DLD1 (cell line): Measurements from ENCODE around the gene SLC41A3.

ENCODE experiments used
- in situ Hi-C: cut with HindIII; loops from 2 replicates; pipeline ENCODE4 v1.10.0; 2017; ENCODE audit warnings: low sequenced_read_pairs

Gene SLC41A3

GRCh38 chr3:126083913-126084767 is at the start of gene SLC41A3:
Gene SLC41A3 (minus strand): TSS chr3:126084124. CDS start chr3:126068219, 15,905 bp downstream.
- in situ Hi-C loops: no loop called here

GRCh38 chr3:126133606-126134005 is 49.7 kb upstream of the SLC41A3 start:
- in situ Hi-C loops: loop anchor here (10.0 kb wide), 1 partner anchor 231 kb away; no protein-coding TSS in a partner anchor

- in situ Hi-C loops: loop anchor here (10.0 kb wide), 1 partner anchor 232 kb away; no protein-coding TSS in a partner anchor
Observed at GRCh38 chr3:126132751-126133511, 49.0 kb upstream of the SLC41A3 start.

- in situ Hi-C loops: loop anchor here (10.0 kb wide), 1 partner anchor 233 kb away; no protein-coding TSS in a partner anchor
Observed at GRCh38 chr3:126131881-126132750, 48.2 kb upstream of the SLC41A3 start.

- in situ Hi-C loops: loop anchor here (10.0 kb wide), 1 partner anchor 234 kb away; no protein-coding TSS in a partner anchor
Observed at GRCh38 chr3:126130981-126131745, 47.2 kb upstream of the SLC41A3 start.

GRCh38 chr3:126130081-126130855 is 46.3 kb upstream of the SLC41A3 start:
- in situ Hi-C loops: loop anchor here (10.0 kb wide), 1 partner anchor 235 kb away; no protein-coding TSS in a partner anchor

GRCh38 chr3:126129398-126129891 is 45.5 kb upstream of the SLC41A3 start:
- in situ Hi-C loops: no loop called here

- in situ Hi-C loops: no loop called here
Observed at GRCh38 chr3:126128504-126129397, 44.8 kb upstream of the SLC41A3 start.

GRCh38 chr3:126127904-126128303 is 44.0 kb upstream of the SLC41A3 start:
- in situ Hi-C loops: no loop called here

GRCh38 chr3:126127452-126127851 is 43.5 kb upstream of the SLC41A3 start:
- in situ Hi-C loops: no loop called here

- in situ Hi-C loops: no loop called here
Observed at GRCh38 chr3:126126811-126127431, 43.0 kb upstream of the SLC41A3 start.

- in situ Hi-C loops: no loop called here
Observed at GRCh38 chr3:126126286-126126685, 42.4 kb upstream of the SLC41A3 start.

GRCh38 chr3:126125781-126126251 is 41.9 kb upstream of the SLC41A3 start:
- in situ Hi-C loops: no loop called here

GRCh38 chr3:126125341-126125740 is 41.4 kb upstream of the SLC41A3 start:
- in situ Hi-C loops: no loop called here

- in situ Hi-C loops: no loop called here
Observed at GRCh38 chr3:126124896-126125295, 41.0 kb upstream of the SLC41A3 start.

GRCh38 chr3:126124148-126124868 is 40.4 kb upstream of the SLC41A3 start:
- in situ Hi-C loops: no loop called here

- in situ Hi-C loops: no loop called here
Observed at GRCh38 chr3:126121632-126122031, 37.7 kb upstream of the SLC41A3 start.
